ENCODE results near the gene NKX3-2.

The NKX3-2 gene

DNA sequence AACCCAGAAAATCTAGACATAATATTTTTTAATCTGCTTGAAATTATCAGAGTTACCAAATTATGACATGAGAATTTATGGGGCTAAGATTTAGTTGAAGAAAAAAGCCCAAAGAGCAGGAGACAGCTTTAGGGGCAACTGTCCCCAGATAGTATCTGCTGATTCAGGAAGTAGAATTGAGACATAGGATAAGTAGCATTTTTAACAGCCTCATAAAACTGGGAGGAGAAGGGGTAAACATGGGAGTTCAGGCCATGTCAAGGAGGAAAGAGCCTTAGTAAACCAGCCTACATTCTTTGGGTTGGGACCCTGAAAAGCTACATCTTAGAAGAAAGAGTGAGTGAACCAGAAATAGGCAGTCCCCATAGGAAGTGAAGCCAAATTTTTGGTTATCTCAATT, 50.5 kb downstream of the NKX3-2 start:
- no peaks in the 10 kb centered on the region for H3K27me3 ChIP-seq (ENCODE audit: insufficient read depth, low read length)
- H3K36me3 ChIP-seq (ENCODE audit: insufficient read depth, low read length), result no peaks in the 10 kb centered on the region
- H2AFZ ChIP-seq (ENCODE audit: low read depth, low read length), result no peak overlapping the region
- H3K4me1 ChIP-seq (ENCODE audit: insufficient read depth, low read length), result no peaks in the 10 kb centered on the region
- H3K9me3 ChIP-seq (ENCODE audit: low read length), result no peaks in the 10 kb centered on the region
- no peak overlapping the region for H3K4me3 ChIP-seq (ENCODE audit: low read length)

DNA sequence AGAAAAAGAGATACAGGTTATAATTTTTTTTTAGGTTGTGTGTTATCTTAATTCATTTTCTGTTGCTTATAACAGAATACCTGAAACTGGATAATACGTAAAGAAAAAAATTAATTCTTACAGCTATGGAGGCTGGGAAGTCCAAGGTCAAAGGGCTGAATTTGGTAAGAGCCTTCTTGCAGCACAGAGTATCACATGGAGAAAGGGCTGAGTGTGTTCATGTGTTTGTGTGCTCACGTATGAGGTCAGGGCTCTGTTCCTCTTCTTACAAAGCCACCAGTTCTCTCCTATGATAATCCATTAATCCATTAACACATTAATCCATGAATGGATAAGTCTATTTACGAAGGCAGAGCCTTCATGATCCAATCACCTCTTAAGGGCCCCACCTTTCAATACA, 51.6 kb downstream of the NKX3-2 start:
- Histone ChIP-seq H3K4me3 (ENCODE audit: low read length) (no peak overlapping the region), H3K4me1 (ENCODE audit: insufficient read depth, low read length) (no peaks in the 10 kb centered on the region), H3K9me3 (ENCODE audit: low read length) (no peaks in the 10 kb centered on the region), H2AFZ (ENCODE audit: low read depth, low read length) (no peak overlapping the region), H3K36me3 (ENCODE audit: insufficient read depth, low read length) (no peaks in the 10 kb centered on the region), H3K27me3 (ENCODE audit: insufficient read depth, low read length) (no peaks in the 10 kb centered on the region)
